SK-N-SH treated with all-trans-retinoic acid at 6 μM for 48 hours (cell line): ENCODE measurements around the gene SREBF2.
A peak's percentile ranks its signal among the peaks of the same experiment; 100 is the strongest.

ENCODE experiments used
- ATAC-seq: fragments of 200-7000 bp; cut with Tn5 transposase; 3 replicates; pipeline ENCODE4 v1.9.1; 2020; ENCODE audit warnings: mild to moderate bottlenecking, moderate library complexity
- ARNTL ChIP-seq: fragments of 450-650 bp; formaldehyde crosslinking; IDR thresholded peaks from 2 replicates; pipeline ENCODE4 v1.5.0; 2020; ENCODE audit warnings: low read depth, mild to moderate bottlenecking, moderate library complexity, borderline replicate concordance
- BACH2 ChIP-seq: fragments of 250-450 bp; sonication (Bioruptor Pico); IDR thresholded peaks from 2 replicates; pipeline ENCODE4 v1.9.0; 2021; ENCODE audit warnings: mild to moderate bottlenecking, borderline replicate concordance
- CSDC2 ChIP-seq: fragments of 250-450 bp; sonication (Bioruptor Pico); IDR thresholded peaks from 2 replicates; pipeline ENCODE4 v1.5.0; 2020; ENCODE audit warnings: mild to moderate bottlenecking, moderate library complexity
- GLIS3 ChIP-seq: fragments of 250-450 bp; sonication (Bioruptor Pico); IDR thresholded peaks from 2 replicates; pipeline ENCODE4 v1.5.0; 2020; ENCODE audit warnings: mild to moderate bottlenecking, moderate library complexity
- OSR1 ChIP-seq: fragments of 250-450 bp; sonication (Bioruptor Pico); IDR thresholded peaks from 2 replicates; pipeline ENCODE4 v1.8.0; 2022; ENCODE audit warnings: moderate library complexity, mild to moderate bottlenecking, inconsistent platforms
- PPARA ChIP-seq: fragments of 250-450 bp; sonication (Bioruptor Pico); IDR thresholded peaks from 2 replicates; pipeline ENCODE4 v1.5.0; 2020; ENCODE audit warnings: mild to moderate bottlenecking, borderline replicate concordance
- RARB ChIP-seq: fragments of 250-450 bp; sonication (Bioruptor Pico); IDR thresholded peaks from 2 replicates; pipeline ENCODE4 v1.8.0; 2021; ENCODE audit warnings: mild to moderate bottlenecking, moderate library complexity
- SNAI2 ChIP-seq: fragments of 250-450 bp; sonication (Bioruptor Pico); IDR thresholded peaks from 2 replicates; pipeline ENCODE4 v1.5.0; 2020; ENCODE audit warnings: mild to moderate bottlenecking, moderate library complexity
- TCF4 ChIP-seq: fragments of 250-450 bp; sonication (Bioruptor Pico); IDR thresholded peaks from 2 replicates; pipeline ENCODE4 v1.8.0; 2021; ENCODE audit warnings: mild to moderate bottlenecking, moderate library complexity, borderline replicate concordance
- ZC3H10 ChIP-seq: fragments of 250-450 bp; sonication (Bioruptor Pico); IDR thresholded peaks from 2 replicates; pipeline ENCODE4 v1.5.1; 2021; ENCODE audit warnings: mild to moderate bottlenecking, moderate library complexity
- ZFP3 ChIP-seq: fragments of 250-450 bp; sonication (Bioruptor Pico); IDR thresholded peaks from 2 replicates; pipeline ENCODE4 v1.5.0; 2020; ENCODE audit warnings: mild to moderate bottlenecking, moderate library complexity
- ZNF565 ChIP-seq: fragments of 450-650 bp; formaldehyde crosslinking; conservative IDR thresholded peaks from 2 replicates; pipeline ENCODE4 v1.5.0; 2020; ENCODE audit warnings: low read depth, mild to moderate bottlenecking, moderate library complexity
- ZNF70 ChIP-seq: fragments of 450-650 bp; formaldehyde crosslinking; IDR thresholded peaks from 2 replicates; pipeline ENCODE4 v1.5.0; 2020; ENCODE audit warnings: mild to moderate bottlenecking, moderate library complexity
- ZNF8 ChIP-seq: fragments of 450-650 bp; formaldehyde crosslinking; IDR thresholded peaks from 2 replicates; pipeline ENCODE4 v1.5.0; 2020; ENCODE audit warnings: mild to moderate bottlenecking, moderate library complexity
- TF ChIP-seq, protein P1 (sequence below): fragments of 250-450 bp; sonication (Bioruptor Pico); IDR thresholded peaks from 2 replicates; pipeline ENCODE4 v1.8.0; 2020; ENCODE audit warnings: mild to moderate bottlenecking, moderate library complexity, borderline replicate concordance
- TF ChIP-seq, protein P2 (sequence below): fragments of 250-450 bp; sonication (Bioruptor Pico); IDR thresholded peaks from 2 replicates; pipeline ENCODE4 v1.5.0; 2020; ENCODE audit warnings: mild to moderate bottlenecking, moderate library complexity
- TF ChIP-seq, protein P3 (sequence below): fragments of 250-450 bp; sonication (Bioruptor Pico); IDR thresholded peaks from 2 replicates; pipeline ENCODE4 v1.8.0; 2021; ENCODE audit warnings: low read depth, mild to moderate bottlenecking, moderate library complexity, borderline replicate concordance
- TF ChIP-seq, protein P4 (sequence below): fragments of 250-450 bp; sonication (Bioruptor Pico); IDR thresholded peaks from 2 replicates; pipeline ENCODE4 v1.5.1; 2021; ENCODE audit warnings: mild to moderate bottlenecking, moderate library complexity

The SREBF2 gene

DNA sequence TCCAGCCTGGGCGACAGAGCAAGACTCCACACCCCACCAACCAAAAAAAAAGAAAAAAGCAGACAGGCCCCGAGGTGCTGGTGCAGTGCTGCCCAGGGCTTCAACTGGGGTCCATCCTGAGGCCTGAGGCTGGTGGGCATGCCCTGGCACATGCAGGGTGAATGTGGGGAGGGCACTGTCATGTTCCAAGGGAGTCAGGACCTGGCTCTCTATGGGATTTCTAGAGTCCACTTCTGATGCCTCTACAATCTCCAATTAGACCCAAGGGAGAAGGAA lies 103.9 kb downstream of the SREBF2 start:
- ATAC-seq, result no peak
- TF ChIP-seq RARB (CRISPR knock-in tag) (no peak), OSR1 (no peak), CSDC2 (CRISPR knock-in tag) (no peak), ZNF70 (CRISPR knock-in tag) (no peak), ZNF565 (CRISPR knock-in tag) (no peak), BACH2 (CRISPR knock-in tag) (no peak), ZFP3 (CRISPR knock-in tag) (no peak), SNAI2 (no peak), ZNF8 (CRISPR knock-in tag) (no peak), GLIS3 (no peak), ARNTL (CRISPR knock-in tag) (no peak), TCF4 (CRISPR knock-in tag) (no peak), ZC3H10 (CRISPR knock-in tag) (no peak)
- TF ChIP-seq, protein P1, sequence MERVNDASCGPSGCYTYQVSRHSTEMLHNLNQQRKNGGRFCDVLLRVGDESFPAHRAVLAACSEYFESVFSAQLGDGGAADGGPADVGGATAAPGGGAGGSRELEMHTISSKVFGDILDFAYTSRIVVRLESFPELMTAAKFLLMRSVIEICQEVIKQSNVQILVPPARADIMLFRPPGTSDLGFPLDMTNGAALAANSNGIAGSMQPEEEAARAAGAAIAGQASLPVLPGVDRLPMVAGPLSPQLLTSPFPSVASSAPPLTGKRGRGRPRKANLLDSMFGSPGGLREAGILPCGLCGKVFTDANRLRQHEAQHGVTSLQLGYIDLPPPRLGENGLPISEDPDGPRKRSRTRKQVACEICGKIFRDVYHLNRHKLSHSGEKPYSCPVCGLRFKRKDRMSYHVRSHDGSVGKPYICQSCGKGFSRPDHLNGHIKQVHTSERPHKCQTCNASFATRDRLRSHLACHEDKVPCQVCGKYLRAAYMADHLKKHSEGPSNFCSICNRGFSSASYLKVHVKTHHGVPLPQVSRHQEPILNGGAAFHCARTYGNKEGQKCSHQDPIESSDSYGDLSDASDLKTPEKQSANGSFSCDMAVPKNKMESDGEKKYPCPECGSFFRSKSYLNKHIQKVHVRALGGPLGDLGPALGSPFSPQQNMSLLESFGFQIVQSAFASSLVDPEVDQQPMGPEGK (CRISPR knock-in tag), result no peak
- TF ChIP-seq, protein P2, sequence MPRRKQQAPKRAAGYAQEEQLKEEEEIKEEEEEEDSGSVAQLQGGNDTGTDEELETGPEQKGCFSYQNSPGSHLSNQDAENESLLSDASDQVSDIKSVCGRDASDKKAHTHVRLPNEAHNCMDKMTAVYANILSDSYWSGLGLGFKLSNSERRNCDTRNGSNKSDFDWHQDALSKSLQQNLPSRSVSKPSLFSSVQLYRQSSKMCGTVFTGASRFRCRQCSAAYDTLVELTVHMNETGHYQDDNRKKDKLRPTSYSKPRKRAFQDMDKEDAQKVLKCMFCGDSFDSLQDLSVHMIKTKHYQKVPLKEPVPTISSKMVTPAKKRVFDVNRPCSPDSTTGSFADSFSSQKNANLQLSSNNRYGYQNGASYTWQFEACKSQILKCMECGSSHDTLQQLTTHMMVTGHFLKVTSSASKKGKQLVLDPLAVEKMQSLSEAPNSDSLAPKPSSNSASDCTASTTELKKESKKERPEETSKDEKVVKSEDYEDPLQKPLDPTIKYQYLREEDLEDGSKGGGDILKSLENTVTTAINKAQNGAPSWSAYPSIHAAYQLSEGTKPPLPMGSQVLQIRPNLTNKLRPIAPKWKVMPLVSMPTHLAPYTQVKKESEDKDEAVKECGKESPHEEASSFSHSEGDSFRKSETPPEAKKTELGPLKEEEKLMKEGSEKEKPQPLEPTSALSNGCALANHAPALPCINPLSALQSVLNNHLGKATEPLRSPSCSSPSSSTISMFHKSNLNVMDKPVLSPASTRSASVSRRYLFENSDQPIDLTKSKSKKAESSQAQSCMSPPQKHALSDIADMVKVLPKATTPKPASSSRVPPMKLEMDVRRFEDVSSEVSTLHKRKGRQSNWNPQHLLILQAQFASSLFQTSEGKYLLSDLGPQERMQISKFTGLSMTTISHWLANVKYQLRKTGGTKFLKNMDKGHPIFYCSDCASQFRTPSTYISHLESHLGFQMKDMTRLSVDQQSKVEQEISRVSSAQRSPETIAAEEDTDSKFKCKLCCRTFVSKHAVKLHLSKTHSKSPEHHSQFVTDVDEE (CRISPR knock-in tag), result no peak

DNA sequence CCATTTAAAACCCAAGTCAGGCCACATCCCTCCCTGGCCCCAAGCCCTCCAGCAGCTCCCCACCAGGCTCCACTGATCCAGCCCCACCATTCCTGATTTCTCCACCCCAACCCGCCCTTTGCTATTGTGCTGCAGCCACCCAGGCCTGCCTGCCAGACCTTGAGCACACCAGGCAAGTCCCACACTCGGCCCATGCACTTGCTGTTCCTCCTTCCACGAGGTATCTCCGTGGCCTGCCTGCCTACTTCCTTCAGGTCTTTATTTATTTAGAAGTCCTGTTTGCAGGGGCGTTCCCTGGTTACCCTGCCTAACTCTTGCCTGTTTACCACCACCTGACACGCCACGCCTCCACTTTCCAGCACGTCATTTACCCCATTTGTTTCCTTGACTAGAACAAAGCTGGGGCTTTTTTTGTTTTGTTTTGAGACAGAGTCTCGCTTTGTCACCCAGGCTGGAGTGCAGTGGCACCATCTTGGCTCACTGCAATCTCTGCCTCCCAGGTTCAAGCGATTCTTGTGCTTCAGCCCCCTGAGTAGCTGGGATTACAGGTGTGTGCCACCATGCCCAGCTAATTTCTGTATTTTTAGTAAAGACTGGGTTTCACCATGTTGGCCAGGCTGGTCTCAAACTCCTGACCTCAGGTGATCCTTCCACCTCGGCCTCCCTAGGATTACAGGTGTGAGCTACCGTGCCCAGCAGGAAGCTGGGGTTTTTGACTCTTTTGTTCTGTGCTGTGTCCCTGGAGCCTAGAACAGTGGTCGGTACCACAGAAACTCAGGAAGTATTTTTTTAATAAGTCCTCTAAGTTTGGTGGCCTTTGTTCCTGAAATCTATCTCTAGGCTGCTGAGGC lies 107.3 kb downstream of the SREBF2 start:
- ATAC-seq, result no peak
- no peak for TF ChIP-seq TCF4 (CRISPR knock-in tag)

DNA sequence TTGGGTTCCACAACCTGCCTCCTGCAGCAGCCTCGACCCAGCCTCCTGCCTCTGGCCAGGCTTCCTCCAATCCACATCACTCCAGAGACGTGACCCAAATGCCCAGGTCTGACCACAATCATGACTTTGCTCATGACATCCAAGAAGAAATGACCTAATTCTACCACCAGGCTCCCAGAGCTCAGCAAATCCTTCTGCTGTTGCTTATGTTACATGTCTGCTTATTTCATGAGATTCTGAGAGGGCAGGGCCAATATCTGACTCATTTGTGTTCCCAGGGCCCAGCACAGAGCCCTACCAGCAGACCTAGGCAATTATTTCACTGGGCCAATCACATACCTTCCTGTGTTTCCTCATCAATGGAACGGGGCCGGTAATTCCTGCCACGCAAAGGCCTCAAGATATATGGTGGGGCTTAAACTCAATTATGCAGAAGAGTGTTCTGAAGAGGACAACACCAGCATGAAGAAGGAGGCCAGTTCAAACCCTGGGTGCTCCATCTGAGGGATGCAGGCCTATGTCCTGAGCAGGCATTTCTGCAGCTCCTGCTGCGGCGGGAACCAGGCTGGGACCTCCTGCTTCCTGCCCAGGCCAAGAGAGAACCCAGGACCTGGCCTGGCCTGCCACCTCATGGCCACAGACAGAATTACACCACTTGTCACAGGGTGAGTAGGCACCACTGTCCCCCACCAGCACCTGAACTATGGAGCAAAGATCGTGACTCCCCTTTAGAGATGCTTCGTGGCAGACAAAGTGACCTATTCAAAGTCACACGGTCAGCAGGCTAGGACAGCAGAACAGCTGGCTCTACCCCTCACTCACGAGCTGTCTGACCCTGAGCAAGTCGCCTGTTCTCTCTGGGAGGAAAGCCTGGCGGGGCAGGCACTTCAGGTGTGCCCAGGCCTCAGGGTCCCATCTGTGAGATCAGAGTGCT lies 108.2 kb downstream of the SREBF2 start:
- TF ChIP-seq GLIS3 (no peak), OSR1 (no peak), PPARA (CRISPR knock-in tag) (no peak), ARNTL (CRISPR knock-in tag) (no peak), SNAI2 (no peak), ZNF70 (CRISPR knock-in tag) (no peak)
- TF ChIP-seq, protein P3, sequence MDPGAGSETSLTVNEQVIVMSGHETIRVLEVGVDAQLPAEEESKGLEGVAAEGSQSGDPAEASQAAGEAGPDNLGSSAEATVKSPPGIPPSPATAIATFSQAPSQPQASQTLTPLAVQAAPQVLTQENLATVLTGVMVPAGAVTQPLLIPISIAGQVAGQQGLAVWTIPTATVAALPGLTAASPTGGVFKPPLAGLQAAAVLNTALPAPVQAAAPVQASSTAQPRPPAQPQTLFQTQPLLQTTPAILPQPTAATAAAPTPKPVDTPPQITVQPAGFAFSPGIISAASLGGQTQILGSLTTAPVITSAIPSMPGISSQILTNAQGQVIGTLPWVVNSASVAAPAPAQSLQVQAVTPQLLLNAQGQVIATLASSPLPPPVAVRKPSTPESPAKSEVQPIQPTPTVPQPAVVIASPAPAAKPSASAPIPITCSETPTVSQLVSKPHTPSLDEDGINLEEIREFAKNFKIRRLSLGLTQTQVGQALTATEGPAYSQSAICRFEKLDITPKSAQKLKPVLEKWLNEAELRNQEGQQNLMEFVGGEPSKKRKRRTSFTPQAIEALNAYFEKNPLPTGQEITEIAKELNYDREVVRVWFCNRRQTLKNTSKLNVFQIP (CRISPR knock-in tag), result no peak
- TF ChIP-seq, protein P4, sequence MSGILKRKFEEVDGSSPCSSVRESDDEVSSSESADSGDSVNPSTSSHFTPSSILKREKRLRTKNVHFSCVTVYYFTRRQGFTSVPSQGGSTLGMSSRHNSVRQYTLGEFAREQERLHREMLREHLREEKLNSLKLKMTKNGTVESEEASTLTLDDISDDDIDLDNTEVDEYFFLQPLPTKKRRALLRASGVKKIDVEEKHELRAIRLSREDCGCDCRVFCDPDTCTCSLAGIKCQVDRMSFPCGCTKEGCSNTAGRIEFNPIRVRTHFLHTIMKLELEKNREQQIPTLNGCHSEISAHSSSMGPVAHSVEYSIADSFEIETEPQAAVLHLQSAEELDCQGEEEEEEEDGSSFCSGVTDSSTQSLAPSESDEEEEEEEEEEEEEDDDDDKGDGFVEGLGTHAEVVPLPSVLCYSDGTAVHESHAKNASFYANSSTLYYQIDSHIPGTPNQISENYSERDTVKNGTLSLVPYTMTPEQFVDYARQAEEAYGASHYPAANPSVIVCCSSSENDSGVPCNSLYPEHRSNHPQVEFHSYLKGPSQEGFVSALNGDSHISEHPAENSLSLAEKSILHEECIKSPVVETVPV (CRISPR knock-in tag), result no peak
- TF ChIP-seq, all 23 proteins: peak for 0
- peak; percentile 91 for ATAC-seq

DNA sequence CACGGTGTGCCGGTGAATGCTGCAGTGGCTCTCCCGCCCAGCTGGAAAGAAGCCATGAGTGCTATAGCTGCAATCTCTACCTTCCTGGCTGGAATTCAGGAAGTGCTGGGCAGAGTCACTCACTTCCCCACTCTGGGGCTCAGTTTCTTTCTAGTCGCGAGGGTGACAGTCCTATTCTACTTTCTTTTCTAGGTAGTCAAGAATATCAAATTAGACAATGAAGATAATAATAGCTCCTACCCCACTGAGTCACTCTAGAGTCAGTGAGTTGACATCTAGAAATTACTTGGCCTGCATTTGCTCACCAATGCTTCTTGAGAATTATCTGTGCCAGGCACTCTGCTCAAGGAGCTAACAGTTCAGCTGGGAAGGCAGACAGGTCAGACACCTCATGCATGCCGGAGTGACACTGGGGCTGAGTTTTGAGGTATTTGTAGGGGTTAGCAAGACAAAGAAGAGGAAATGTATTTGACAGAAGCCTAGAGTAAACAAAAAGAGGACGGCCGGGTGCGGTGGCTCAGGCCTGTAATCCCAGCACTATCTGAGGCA lies 110.8 kb downstream of the SREBF2 start:
- no peak for TF ChIP-seq BACH2 (CRISPR knock-in tag)
- TF ChIP-seq RARB (CRISPR knock-in tag), result no peak
- no peak for TF ChIP-seq GLIS3
- ATAC-seq, result no peak
